CD4-positive, alpha-beta T cell (primary cell): ENCODE measurements around the gene B3GNT2. TPM values are rescaled to one million over a fixed set of nuclear protein-coding genes. Genes with fewer than 3 reads are reported as not detected.

ENCODE experiments used
- ATAC-seq: fragments of 200-7000 bp; cut with Tn5 transposase; one replicate; pipeline ENCODE4 v1.10.0; 2022; ENCODE audit warnings: mild to moderate bottlenecking; ENCODE audit not compliant: poor library complexity
- CTCF ChIA-PET: fragments of 350-600 bp; sonication (Branson Sonifier 250); formaldehyde crosslinking; loops from one replicate; lab custom pipeline; 2021; ENCODE audit warnings: antibody characterized with exemption, inconsistent platforms; lab: Charles Lee
- POLR2A ChIA-PET: fragments of 350-600 bp; sonication (Branson Sonifier 250); formaldehyde crosslinking; loops from one replicate; lab custom pipeline; 2021; ENCODE audit warnings: antibody characterized with exemption, inconsistent platforms; lab: Charles Lee
- DNase-seq, 14 experiments: peaks; one replicate each; pipeline ENCODE4 v3.0.0-alpha.2; 2013 to 2020; ENCODE audit warnings: mixed read lengths in 2 of 14
- H3K27ac ChIP-seq, 2 donors: one replicate each; pipeline versions ENCODE4 v1.5.1 to v1.7.0; 2013; ENCODE audit warnings: low read length in 2 of 2, low read depth in 1 of 2, mild to moderate bottlenecking in 1 of 2
- H3K27me3 ChIP-seq, 2 experiments: 1 replicate in 1 of 2; 2 replicates in 1 of 2; pipeline versions ENCODE4 v1.6.1 to v1.7.0; 2013; ENCODE audit warnings: low read length in 2 of 2, control low read depth in 1 of 2, mild to moderate bottlenecking in 1 of 2, moderate library complexity in 1 of 2; ENCODE audit not compliant: insufficient read depth in 2 of 2, control insufficient read depth in 1 of 2
- H3K36me3 ChIP-seq: one replicate; pipeline ENCODE4 v1.6.1; 2013; ENCODE audit warnings: low read length, control low read depth; ENCODE audit not compliant: insufficient read depth
- H3K4me1 ChIP-seq: one replicate; pipeline ENCODE4 v1.6.1; 2013; ENCODE audit warnings: low read length, control low read depth; ENCODE audit not compliant: insufficient read depth
- H3K4me3 ChIP-seq: one replicate; pipeline ENCODE4 v1.5.1; 2013; ENCODE audit warnings: mild to moderate bottlenecking, low read length, moderate library complexity
- H3K9me3 ChIP-seq, 2 experiments: 1 replicate in 1 of 2; 2 replicates in 1 of 2; pipeline versions ENCODE4 v1.6.1 to v1.7.0; 2013; ENCODE audit warnings: low read length in 2 of 2, mild to moderate bottlenecking in 2 of 2, control low read depth in 1 of 2, moderate library complexity in 1 of 2; ENCODE audit not compliant: control insufficient read depth in 1 of 2, insufficient read depth in 1 of 2
- H3K27ac Mint-ChIP-seq: one replicate; pipeline ENCODE4 v1.8.0; 2020; ENCODE audit warnings: mixed read lengths
- H3K27me3 Mint-ChIP-seq: one replicate; pipeline ENCODE4 v1.8.0; 2021; ENCODE audit warnings: mixed read lengths
- H3K36me3 Mint-ChIP-seq: one replicate; pipeline ENCODE4 v1.8.0; 2021; ENCODE audit warnings: low read depth, mixed read lengths
- H3K4me1 Mint-ChIP-seq: one replicate; pipeline ENCODE4 v1.8.0; 2021; ENCODE audit warnings: low read depth, mixed read lengths
- H3K4me3 Mint-ChIP-seq: one replicate; pipeline ENCODE4 v1.8.0; 2020; ENCODE audit warnings: mild to moderate bottlenecking, mixed read lengths
- H3K9me3 Mint-ChIP-seq: one replicate; pipeline ENCODE4 v1.8.0; 2020; ENCODE audit warnings: mixed read lengths
- intact Hi-C, 2 experiments: fragments of 100-400 bp; cut with DNase I in 1 of 2; cut with micrococcal nuclease in 1 of 2; formaldehyde crosslinking; loops; one replicate each; pipeline versions ENCODE4 v1.15.1 to v1.9.0; 2023 to 2025; cut with DNase I, micrococcal nuclease
- total RNA-seq, 174 experiments: library from RNA in 2 of 174; stranded (reverse) in 2 of 174; gene quantifications; one replicate each; pipeline ENCODE4 v1.2.3 and lab custom pipeline; 2021 to 2026
- TF ChIP-seq, protein P1 (sequence below): fragments of 200-600 bp; IDR thresholded peaks from one replicate; pipeline ENCODE4 v1.8.0; 2022; ENCODE audit warnings: antibody characterized with exemption, mild to moderate bottlenecking

The B3GNT2 gene
- total RNA-seq, 2 experiments from 2014 or later = 47.7 TPM

DNA sequence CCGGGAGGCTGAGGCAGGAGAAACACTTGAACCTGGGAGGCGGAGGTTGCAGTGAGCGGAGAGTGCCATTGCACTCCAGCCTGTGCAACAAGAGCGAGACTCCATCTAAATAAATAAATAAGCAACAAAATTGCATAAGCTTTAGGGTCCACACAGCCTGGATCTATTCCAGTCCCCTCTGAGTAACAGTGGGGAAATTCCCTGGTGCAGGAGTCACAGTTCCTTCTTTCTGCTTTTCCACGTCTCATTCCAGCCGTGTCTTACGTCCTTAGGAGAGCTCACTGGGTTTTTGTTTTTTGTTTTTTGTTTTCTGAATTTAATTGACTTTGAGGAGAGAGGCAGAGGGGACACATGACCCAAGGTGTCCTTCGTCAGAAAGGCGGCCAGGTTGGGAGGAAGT lies 44.6 kb downstream of the B3GNT2 start:
- DNase-seq (no peak), ATAC-seq (no peak)
- no peaks in the 10 kb centered on the region for H3K4me1 ChIP-seq
- Mint-ChIP-seq H3K27me3 (no peaks in the 10 kb centered on the region), H3K27ac (no peak overlapping the region), H3K9me3 (no peaks in the 10 kb centered on the region), H3K4me1 (no peaks in the 10 kb centered on the region), H3K4me3 (no peak overlapping the region), H3K36me3 (no peaks in the 10 kb centered on the region)
- ChIA-PET POLR2A (no interaction called here), CTCF (no interaction called here)
- intact Hi-C loops = no loop called here
- no peaks in the 10 kb centered on the region for H3K9me3 ChIP-seq
- H3K27ac ChIP-seq = no peak overlapping the region
- TF ChIP-seq, protein P1, sequence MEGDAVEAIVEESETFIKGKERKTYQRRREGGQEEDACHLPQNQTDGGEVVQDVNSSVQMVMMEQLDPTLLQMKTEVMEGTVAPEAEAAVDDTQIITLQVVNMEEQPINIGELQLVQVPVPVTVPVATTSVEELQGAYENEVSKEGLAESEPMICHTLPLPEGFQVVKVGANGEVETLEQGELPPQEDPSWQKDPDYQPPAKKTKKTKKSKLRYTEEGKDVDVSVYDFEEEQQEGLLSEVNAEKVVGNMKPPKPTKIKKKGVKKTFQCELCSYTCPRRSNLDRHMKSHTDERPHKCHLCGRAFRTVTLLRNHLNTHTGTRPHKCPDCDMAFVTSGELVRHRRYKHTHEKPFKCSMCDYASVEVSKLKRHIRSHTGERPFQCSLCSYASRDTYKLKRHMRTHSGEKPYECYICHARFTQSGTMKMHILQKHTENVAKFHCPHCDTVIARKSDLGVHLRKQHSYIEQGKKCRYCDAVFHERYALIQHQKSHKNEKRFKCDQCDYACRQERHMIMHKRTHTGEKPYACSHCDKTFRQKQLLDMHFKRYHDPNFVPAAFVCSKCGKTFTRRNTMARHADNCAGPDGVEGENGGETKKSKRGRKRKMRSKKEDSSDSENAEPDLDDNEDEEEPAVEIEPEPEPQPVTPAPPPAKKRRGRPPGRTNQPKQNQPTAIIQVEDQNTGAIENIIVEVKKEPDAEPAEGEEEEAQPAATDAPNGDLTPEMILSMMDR = no peak
- H3K4me3 ChIP-seq = no peak overlapping the region
- H3K27me3 ChIP-seq = no peaks in the 10 kb centered on the region
- no peaks in the 10 kb centered on the region for H3K36me3 ChIP-seq

DNA sequence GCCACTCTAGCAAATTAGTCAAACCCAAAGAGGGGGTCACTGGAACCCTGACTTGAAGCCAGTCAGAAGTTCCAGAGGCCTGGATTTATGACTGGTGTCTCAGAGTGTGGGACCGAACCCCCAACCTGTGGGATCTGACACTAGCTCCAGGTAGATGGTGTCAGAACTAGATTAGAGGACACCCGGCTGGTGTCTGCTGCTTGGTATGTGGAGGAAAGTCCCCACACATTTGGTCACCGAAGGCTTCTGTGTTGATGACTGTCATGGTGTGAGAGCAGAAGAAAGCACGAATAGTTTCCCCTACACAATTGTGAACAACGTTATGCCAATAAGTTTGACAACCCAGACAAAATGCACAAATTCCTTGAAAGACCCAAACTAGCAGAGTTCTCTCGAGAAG lies 48.1 kb downstream of the B3GNT2 start:
- ATAC-seq (no peak), DNase-seq (no peak)
- Histone ChIP-seq H3K4me3 (no peak overlapping the region), H3K9me3 (no peaks in the 10 kb centered on the region), H3K27me3 (no peaks in the 10 kb centered on the region), H3K27ac (no peak overlapping the region), H3K4me1 (no peaks in the 10 kb centered on the region), H3K36me3 (no peaks in the 10 kb centered on the region)
- ChIA-PET CTCF (no interaction called here), POLR2A (no interaction called here)
- Mint-ChIP-seq H3K9me3 (no peaks in the 10 kb centered on the region), H3K36me3 (no peaks in the 10 kb centered on the region), H3K4me3 (no peak overlapping the region), H3K4me1 (no peaks in the 10 kb centered on the region), H3K27me3 (no peaks in the 10 kb centered on the region), H3K27ac (no peak overlapping the region)
- intact Hi-C loops = no loop called here
- TF ChIP-seq, protein P1 = no peak

DNA sequence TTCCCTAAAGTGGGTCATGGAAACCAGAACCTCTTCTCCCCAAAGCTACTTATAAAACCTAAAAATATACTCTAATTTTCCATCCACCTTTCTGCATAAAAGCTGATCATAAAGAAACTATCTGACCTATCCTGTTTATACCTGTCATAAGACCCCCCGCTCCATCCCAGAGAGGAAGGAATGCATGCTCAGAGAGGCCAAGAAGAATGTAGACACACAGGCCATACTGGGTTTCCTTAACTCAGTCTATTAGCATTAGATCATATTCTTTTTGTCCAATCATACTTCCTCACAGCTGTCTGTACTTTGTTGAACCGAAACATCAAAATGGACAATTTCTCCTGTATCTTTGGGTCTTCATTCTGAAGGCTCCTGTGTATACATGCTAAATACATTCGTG lies 52.3 kb downstream of the B3GNT2 start:
- H3K4me1 ChIP-seq = no peaks in the 10 kb centered on the region
- TF ChIP-seq, protein P1 = no peak
- Mint-ChIP-seq H3K27ac (no peak overlapping the region), H3K4me3 (no peak overlapping the region), H3K27me3 (no peaks in the 10 kb centered on the region), H3K4me1 (no peaks in the 10 kb centered on the region), H3K9me3 (no peaks in the 10 kb centered on the region), H3K36me3 (no peaks in the 10 kb centered on the region)
- no peaks in the 10 kb centered on the region for H3K27me3 ChIP-seq
- no peak for DNase-seq
- intact Hi-C loops = no loop called here
- no peaks in the 10 kb centered on the region for H3K36me3 ChIP-seq
- no peak overlapping the region for H3K4me3 ChIP-seq
- POLR2A ChIA-PET = no interaction called here
- ATAC-seq = no peak
- no peaks in the 10 kb centered on the region for H3K9me3 ChIP-seq
- CTCF ChIA-PET = no interaction called here
- no peak overlapping the region for H3K27ac ChIP-seq
